Measurements from ENCODE around the gene ZNF76. TPM values are rescaled to one million over a fixed set of nuclear protein-coding genes. Genes with fewer than 3 reads are reported as not detected.
A peak's percentile ranks its signal among the peaks of the same experiment; 100 is the strongest.

The ZNF76 gene
- total RNA-seq, 1 donor from 2014 or later: 14.8 TPM

- peaks cover 3% of the 10 kb centered on the region for H3K27me3 Mint-ChIP-seq (ENCODE audit: insufficient read depth, low read depth)
- H3F3A ChIP-seq (ENCODE audit: low read depth): no peaks in the 10 kb centered on the region
- H3K9me3 ChIP-seq (ENCODE audit: low read depth): no peaks in the 10 kb centered on the region
- H3K9ac ChIP-seq: no peak overlapping the region
- peaks cover 7% of the 10 kb centered on the region for H3K27me3 ChIP-seq
- no peaks in the 10 kb centered on the region for H3K36me3 ChIP-seq
- no peak overlapping the region for H3K27ac ChIP-seq
- TF ChIP-seq EZH2phosphoT487 (IDR thresholded peaks at IDR 0.05) (no peak), EZH2 (IDR thresholded peaks at IDR 0.05) (no peak), CTCF (IDR thresholded peaks at IDR 0.05) (no peak)
- H2AFZ ChIP-seq (replicated peaks): no peak overlapping the region
- peaks cover 9% of the 10 kb centered on the region for H3K79me2 ChIP-seq (ENCODE audit: low read depth)
- H3K4me2 ChIP-seq: peak overlapping the region; percentile 84
- H4K20me1 ChIP-seq (ENCODE audit: low read depth): peaks cover 5% of the 10 kb centered on the region
- peaks cover 4% of the 10 kb centered on the region for H3K4me1 ChIP-seq
- no peak overlapping the region for H3K27ac Mint-ChIP-seq
- H3K4me3 Mint-ChIP-seq: peak overlapping the region; percentile 96
- no peak for DNase-seq (ENCODE audit: low spot score)
- peaks cover 30% of the 10 kb centered on the region for H3K4me1 Mint-ChIP-seq
- peak overlapping the region; percentile 73 for H3K4me3 ChIP-seq
- peaks cover 6% of the 10 kb centered on the region for H3K9me3 Mint-ChIP-seq
- peaks cover 4% of the 10 kb centered on the region for H3K36me3 Mint-ChIP-seq
Observed at GRCh38 chr6:35343835-35344550, 84.5 kb downstream of the ZNF76 start.

Other genes starting within 250 kb of the ZNF76 start
- gene TCP11, start 118.4 kb upstream of the ZNF76 start, total RNA-seq (ENCODE audit: low replicate concordance): 0.25 TPM in 1 of 2 replicates, not detected in the other
- gene SCUBE3, start 45.8 kb upstream of the ZNF76 start, total RNA-seq (ENCODE audit: low replicate concordance): 9.0 and 11.4 TPM in 2 replicates
- gene DEF6, start 38.1 kb downstream of the ZNF76 start, total RNA-seq (ENCODE audit: low replicate concordance): 0.17 and 0.19 TPM in 2 replicates
- gene PPARD, start 82.8 kb downstream of the ZNF76 start, total RNA-seq (ENCODE audit: low replicate concordance): 4.9 and 8.2 TPM in 2 replicates
- gene FANCE, start 192.6 kb downstream of the ZNF76 start, total RNA-seq (ENCODE audit: low replicate concordance): 9.3 and 23.9 TPM in 2 replicates
- gene RPL10A, start 208.7 kb downstream of the ZNF76 start, total RNA-seq (ENCODE audit: low replicate concordance): 2,002 and 2,026 TPM in 2 replicates
- gene TEAD3, start 237.3 kb downstream of the ZNF76 start, total RNA-seq (ENCODE audit: low replicate concordance): 9.7 and 23.5 TPM in 2 replicates

All from neural progenitor cell (in vitro differentiated cells).